GM19397 (cell line): ENCODE data around the gene SELENOO.
"Not testable (repeated sequence)": the region's sequence is repeated elsewhere in the genome, so short reads cannot be mapped to it uniquely, and the experiment has no call there.

ENCODE experiments used
- ATAC-seq: cut with Tn5 transposase; IDR thresholded peaks from one replicate; pipeline ENCODE4 v1.9.1; 2021; ENCODE audit warnings: mild to moderate bottlenecking, moderate library complexity; ENCODE audit not compliant: unreplicated experiment

SELENOO gene

GRCh38 chr22:50200461-50201190, at the start of gene SELENOO:
TSS of gene SELENOO (plus strand) at chr22:50201011. CDS start at chr22:50201037, 26 bp downstream.
- peak; percentile 65 for ATAC-seq

- ATAC-seq, result no peak
Measured at GRCh38 chr22:50151571-50152537, 49.0 kb upstream of the SELENOO start.

- ATAC-seq, result no peak
Measured at GRCh38 chr22:50153056-50153755, 47.6 kb upstream of the SELENOO start.

- no peak for ATAC-seq
Measured at GRCh38 chr22:50153756-50154140, 47.1 kb upstream of the SELENOO start.

GRCh38 chr22:50157709-50158375, 43.0 kb upstream of the SELENOO start:
- ATAC-seq, result no peak

GRCh38 chr22:50160947-50161346, 39.9 kb upstream of the SELENOO start:
- ATAC-seq, result no peak

GRCh38 chr22:50161508-50162390, 39.1 kb upstream of the SELENOO start:
- ATAC-seq, result no peak

GRCh38 chr22:50162391-50162956, 38.3 kb upstream of the SELENOO start:
- no peak for ATAC-seq

GRCh38 chr22:50165436-50166123, 35.2 kb upstream of the SELENOO start:
- ATAC-seq, result no peak

- ATAC-seq, result no peak
Measured at GRCh38 chr22:50167689-50168489, 32.9 kb upstream of the SELENOO start.

- not testable (repeated sequence) for ATAC-seq
Measured at GRCh38 chr22:50168490-50169180, 32.2 kb upstream of the SELENOO start.

GRCh38 chr22:50169181-50169759, 31.5 kb upstream of the SELENOO start:
- ATAC-seq, result no peak

- no peak for ATAC-seq
Measured at GRCh38 chr22:50169774-50170341, 31.0 kb upstream of the SELENOO start.

GRCh38 chr22:50170453-50171318, 30.1 kb upstream of the SELENOO start, which contains the start of gene PANX2:
TSS of gene PANX2 (plus strand) at chr22:50170731. CDS start at chr22:50170731, 0 bp downstream.
- ATAC-seq, result no peak

- no peak for ATAC-seq
Measured at GRCh38 chr22:50171319-50171964, 29.4 kb upstream of the SELENOO start.
